ENCODE measurements around the gene MRPS27.

MRPS27 gene

GRCh38 chr5:72225741-72226140, 94.3 kb downstream of the MRPS27 start:
- no peak for DNase-seq

DNA sequence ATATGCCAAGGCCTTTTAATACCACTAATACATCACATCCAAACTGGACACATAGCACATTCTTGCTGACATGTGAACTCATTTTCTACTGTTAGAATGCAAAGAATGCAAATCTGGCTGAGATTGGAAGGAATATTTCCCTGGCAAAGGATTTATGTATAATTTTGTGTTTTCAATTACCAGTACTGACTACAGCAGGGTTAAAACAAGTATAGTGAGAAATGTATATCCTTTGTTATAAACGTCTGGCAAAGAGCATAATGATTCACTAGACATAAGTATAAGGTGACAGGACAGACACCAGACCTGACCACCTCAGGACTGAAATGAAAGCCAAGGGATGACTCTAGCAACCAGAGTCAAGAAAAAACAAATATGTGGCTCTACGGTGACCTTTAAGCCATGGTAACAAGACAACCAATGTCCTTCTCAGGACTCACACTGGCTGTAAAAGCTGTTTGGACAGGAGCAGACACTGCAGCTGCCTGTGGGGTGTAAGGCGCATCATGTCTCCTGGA, 95.0 kb downstream of the MRPS27 start:
- no peak for DNase-seq

GRCh38 chr5:72223371-72223770, 96.7 kb downstream of the MRPS27 start:
- DNase-seq: no peak

DNA sequence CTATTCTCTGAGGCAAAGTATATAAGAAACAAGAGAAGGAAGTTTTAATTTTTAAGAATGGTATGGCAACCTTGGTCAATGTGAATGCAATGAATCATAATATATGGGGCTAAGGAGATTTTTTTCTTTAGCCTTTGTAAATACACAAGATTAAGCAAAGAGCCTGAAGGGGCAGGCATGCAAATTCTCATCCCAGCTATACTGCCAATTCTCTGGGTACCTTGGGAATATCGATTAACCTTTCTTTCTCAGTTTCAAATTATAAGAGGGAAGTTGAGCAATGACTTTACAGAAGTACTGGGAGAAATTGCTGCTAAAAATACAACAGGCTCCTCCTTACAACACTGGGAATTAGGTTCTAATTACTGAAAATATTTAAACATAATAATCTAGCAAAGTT, 97.5 kb downstream of the MRPS27 start:
- no peak for DNase-seq

GRCh38 chr5:72221541-72221940, 98.5 kb downstream of the MRPS27 start:
- no peak for DNase-seq

- DNase-seq: no peak
Measured at GRCh38 chr5:72221099-72221498, 98.9 kb downstream of the MRPS27 start.

- no peak for DNase-seq
Measured at GRCh38 chr5:72216756-72217155, 103.3 kb downstream of the MRPS27 start.

GRCh38 chr5:72214168-72214567, 105.9 kb downstream of the MRPS27 start:
- no peak for DNase-seq

DNA sequence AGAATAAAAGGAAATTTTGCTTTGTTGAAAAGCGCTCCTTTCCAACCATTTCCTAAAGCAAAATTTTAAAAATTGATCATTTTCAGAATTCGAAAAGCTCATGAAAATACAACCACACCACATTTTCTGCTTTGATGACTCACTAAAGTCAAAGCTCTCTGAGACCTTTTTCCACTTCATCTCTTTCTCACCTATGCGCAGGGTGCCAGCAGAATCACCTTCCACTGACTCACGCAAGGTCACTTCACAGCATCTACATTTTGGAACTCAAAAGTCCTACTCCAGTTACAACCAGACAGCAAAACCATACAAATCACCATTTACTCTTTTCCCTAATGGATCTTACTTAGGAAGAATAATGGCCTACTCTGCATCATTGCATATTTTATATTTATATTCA, 106.6 kb downstream of the MRPS27 start:
- DNase-seq: no peak

GRCh38 chr5:72212171-72212570, 107.9 kb downstream of the MRPS27 start:
- no peak for DNase-seq

DNA sequence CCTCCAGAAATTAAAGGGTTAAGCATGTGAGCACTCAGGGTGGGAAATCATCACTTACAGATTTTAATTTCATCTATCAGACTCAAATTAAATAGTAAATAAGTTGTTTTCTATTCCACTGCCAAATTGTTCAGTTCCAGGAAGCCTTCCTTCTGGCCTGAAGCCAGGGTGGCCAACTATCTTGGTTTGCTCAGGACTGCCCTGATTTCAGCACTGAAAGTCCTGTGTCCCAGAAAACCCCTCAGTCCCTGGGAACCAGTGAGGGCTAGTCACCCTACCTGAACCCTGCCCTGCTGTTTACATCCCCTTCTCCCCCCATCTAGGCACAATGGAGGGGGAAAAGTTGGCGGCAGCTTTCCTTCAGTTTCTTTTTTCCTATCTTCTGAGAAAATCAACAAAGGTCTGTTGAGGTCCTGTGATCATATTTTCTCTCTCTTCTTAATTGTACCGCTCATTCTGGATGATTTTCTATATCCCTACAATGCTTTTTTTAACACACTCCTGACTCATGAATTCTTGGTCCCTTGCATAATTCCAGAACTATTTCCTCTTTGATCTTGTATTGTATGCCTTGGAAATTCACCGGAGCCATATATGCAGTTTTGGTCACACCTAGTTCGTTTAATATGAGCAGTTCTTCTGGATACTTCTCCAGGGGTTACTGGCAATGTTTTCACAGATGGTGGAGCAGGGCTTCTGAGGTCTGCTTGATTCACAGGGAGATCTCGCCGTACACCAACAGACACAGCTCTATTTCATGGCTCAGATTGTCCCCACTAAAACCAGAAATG, 109.0 kb downstream of the MRPS27 start:
- DNase-seq: no peak

DNA sequence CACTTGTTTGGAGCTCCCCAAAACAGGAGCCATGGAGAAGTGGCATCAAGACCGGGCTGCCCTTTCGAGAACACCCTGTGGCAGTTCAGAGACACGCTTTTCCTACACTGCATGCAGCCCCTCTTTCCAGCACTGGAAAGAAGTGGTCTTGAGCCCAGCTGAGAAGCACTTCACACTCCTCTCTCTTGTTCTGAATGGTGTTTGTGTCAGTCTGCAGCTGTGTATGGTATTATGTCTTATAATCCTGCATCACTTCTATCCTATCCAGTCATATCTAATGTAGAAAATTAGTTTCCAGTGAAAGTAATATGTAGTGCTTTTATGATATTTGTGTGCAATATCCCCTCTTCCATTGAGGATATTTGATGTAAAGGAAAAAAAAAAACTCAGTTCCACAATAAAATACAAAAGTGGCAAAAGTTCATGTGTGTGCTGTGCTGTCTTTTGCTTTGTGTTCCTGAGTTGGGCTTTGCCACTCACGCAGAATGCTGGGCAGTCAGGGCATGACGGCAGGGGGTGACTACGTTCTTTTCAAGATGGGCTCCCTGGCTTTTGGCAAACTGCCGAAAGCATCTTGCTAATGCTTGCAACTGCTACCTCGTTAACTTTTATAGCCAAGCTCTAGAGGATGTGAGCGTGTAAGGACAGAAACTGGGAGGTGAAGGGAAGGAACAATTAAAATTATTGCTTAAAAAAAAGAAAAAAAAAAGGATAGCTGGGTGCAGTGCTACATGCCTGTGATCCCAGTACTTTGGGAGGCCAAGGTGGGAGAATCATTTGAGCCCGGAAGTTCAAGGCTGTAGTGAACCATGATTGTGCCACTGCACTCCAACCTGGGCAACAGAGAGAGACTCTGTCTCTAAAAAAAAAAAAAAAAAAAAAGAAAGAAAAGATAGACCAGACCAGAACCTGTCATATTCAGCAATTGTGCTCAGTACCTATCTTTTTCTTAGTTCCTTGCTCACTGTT, 110.6 kb downstream of the MRPS27 start:
- no peak for DNase-seq

- DNase-seq: no peak
Measured at GRCh38 chr5:72208324-72208926, 111.6 kb downstream of the MRPS27 start.

- no peak for DNase-seq
Measured at GRCh38 chr5:72206994-72207393, 113.0 kb downstream of the MRPS27 start.

DNA sequence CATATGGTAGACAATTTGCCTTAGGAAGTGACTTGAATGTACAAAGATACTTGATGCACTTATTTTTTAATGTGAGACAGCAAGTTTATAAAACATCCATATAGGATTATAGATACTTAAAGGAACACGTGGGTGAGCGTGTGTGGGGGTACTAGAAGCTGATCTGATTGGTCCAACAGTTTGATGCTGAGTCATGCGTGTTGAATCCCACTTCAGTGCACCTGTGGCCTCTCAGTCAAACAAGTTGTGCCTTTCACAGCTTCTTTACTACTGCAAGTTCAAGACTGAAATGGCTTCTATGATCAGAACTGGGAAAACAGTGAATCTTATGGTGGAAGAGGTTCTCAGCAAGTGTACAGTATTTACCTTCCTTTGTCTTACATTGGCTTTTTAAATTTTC, 113.9 kb downstream of the MRPS27 start:
- DNase-seq: no peak

DNA sequence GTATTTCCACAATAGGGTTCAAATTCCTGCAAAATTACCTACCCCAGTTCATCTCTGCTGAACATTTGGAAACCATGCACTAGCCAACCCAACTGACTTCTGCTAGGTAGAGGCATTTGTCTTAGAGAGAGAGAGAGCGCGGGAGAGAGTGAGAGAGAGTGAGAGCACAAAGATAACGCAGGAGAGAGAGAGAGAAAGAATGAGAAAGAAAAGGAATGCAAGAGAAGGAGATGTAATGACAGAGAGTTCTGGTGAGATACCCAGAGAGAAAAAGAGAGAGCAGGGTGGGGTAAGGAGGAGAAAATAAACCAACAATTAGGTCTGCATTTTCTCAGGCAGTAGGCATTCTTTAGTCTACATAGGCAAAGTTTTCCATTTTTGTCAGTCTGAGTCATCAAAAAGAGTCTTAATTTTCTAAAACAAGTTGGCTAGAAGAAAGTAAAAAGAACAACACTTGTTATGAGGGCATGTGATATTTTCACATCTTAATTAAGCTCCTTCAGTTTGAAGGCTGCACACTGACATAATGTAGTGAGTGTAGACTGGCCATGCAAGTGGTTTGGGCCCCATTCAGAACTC, 114.5 kb downstream of the MRPS27 start:
- DNase-seq: no peak

DNA sequence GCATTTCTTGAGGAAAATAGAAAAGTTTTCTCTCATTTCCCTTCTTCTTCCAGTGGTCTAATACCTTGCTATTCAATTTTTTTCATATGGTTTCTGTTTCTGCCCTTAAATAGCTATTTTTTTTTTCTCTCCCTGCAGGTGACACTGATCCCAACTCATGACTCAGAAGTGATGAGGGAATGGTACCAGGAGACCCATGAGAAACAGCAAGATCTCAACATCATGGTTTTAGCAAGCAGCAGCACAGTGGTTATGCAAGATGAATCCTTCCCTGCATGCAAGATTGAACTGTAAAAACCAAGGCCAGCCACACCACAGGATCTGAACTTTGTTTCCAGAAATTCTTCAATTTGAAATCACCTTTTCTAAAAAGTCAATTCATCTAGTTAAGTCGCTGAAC, 115.1 kb downstream of the MRPS27 start:
- no peak for DNase-seq

DNA sequence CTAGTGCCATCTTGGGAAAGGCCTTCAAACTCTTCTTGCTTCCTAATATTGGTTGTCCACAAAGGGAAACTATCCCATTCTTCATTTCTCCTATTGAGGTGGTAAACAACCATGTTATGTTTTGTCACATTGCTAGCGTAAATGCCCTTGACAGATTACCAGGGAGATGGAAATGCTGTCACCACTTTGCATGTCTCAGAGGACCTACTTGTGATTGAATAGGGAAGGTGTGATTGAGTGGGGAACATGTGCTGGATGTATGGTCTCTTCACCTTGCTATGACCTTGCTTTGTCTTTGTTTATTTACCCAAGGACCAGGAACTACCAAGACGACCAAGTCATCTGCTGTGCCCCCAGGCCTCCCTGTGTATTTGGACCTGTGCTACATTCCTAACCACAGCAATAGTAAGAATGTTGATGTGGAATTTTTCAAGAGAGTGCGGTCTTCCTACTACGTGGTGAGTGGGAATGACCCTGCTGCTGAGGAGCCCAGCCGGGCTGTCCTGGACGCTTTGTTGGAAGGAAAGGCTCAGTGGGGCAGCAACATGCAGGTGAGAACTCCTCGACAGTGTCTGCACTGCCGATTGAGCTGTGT, 116.7 kb downstream of the MRPS27 start:
- no peak for DNase-seq

DNA sequence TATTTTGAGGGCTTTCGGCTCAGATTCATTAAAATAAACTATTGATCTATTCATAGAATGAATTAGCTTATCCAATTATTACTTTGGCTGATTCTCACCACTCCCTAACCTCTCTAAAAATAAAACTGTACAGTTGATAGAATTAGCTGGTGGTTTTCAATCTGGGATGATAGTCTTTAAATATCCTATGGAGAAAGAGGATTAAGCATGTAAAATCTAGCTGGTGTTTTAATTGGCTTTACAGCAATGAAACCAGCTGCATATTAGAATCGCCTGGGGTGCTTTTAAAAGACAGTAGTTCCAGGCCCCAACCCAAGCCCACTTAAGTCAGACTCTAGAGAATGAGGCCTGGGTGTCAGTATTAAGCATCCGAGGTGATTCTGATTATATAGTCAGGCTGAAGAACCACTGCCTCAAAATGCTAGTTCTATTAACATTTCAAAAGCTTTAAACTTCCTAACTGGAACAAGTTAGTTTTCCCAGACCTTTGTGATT, 117.7 kb downstream of the MRPS27 start:
- no peak for DNase-seq

DNA sequence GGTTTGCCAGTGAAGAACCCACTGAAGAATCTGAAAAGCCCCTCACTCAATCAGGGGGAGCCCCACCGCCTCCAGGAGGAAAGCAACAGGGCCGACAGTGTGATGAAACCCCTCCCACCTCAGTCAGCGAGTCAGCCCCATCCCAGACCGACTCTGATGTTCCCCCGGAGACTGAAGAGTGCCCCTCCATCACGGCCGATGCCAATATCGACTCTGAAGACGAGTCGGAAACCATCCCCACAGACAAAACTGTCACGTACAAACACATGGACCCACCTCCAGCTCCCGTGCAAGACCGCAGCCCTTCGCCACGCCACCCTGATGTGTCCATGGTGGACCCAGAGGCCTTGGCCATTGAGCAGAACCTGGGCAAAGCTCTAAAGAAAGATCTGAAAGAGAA, 120.4 kb downstream of the MRPS27 start:
- DNase-seq: no peak

DNA sequence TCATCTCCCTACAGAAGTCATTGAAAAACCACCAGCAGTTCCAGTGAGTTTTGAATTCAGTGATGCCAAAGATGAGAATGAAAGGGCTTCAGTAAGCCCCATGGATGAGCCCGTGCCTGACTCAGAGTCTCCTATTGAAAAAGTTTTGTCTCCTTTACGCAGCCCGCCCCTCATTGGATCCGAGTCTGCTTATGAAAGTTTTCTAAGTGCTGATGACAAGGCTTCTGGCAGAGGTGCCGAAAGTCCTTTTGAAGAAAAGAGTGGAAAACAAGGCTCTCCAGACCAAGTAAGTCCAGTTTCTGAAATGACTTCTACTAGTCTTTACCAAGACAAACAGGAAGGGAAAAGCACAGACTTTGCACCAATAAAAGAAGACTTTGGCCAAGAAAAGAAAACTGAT, 122.6 kb downstream of the MRPS27 start:
- DNase-seq: no peak

DNA sequence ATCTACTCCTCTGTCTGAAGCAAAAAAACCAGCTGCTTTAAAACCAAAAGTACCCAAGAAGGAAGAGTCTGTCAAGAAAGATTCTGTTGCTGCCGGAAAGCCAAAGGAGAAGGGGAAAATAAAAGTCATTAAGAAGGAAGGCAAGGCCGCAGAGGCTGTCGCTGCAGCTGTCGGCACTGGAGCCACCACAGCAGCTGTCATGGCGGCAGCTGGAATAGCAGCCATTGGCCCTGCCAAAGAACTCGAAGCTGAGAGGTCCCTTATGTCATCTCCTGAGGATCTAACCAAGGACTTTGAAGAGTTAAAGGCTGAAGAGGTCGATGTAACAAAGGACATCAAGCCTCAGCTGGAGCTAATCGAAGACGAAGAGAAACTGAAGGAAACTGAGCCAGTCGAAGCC, 124.5 kb downstream of the MRPS27 start:
- no peak for DNase-seq

Data from activated effector memory CD4-positive, alpha-beta T cell treated with Interleukin-2 at 50 U/mL for 16 hours (primary cell).